ENCODE data around the gene NUP42.

The NUP42 gene

DNA sequence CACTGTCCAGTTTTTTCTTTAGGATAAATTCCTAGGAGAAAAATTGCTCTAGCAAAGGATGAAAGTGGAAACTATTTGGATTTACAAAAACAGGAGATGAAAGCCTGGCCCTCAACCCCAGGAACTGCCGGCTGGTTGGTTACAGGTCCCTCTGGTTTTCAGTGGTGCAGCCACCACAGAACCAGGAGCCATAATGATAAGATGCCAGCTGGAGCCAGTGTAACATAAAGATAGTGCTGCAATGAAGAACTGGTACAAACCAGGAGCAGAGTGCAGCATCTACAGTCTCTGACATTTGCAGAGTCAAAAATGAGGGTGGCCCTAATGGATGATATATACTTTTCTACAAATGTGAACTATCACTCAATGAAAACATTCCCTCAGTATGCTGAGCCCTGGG, 20.4 kb upstream of the NUP42 start:
- TF ChIP-seq CTCF (conservative IDR thresholded peaks at IDR 0.05; ENCODE audit: low read length): no peak
- H3K4me3 ChIP-seq (ENCODE audit: low read length): no peak overlapping the region
- no peak for DNase-seq (ENCODE audit: low read depth)

- H3K4me3 ChIP-seq (ENCODE audit: low read length): no peak overlapping the region
- no peak for TF ChIP-seq CTCF (conservative IDR thresholded peaks at IDR 0.05; ENCODE audit: low read length)
- no peak for DNase-seq (ENCODE audit: low read depth)
These were observed 17.0 kb upstream of the NUP42 start for GRCh38 chr7:23164846-23165245.

DNA sequence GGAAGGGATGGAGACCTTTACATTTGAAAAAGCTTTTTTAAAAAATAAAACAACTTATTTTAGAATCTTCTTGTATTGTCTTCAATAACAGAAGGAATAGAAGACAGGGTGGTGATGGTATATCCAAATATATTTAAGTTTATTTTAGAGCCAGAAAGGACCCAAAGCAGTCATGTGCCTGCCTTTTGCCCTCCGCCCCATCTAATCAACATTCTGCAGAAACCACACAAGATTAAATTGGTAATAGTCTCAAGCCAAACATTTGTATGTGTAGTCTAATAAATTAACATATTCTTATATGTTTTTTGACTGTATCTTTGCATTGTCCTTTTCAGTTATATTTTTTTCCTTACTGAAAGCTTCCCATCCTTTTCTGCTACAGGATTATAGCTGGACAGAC, 16.5 kb upstream of the NUP42 start:
- TF ChIP-seq CTCF (conservative IDR thresholded peaks at IDR 0.05; ENCODE audit: low read length): no peak
- no peak overlapping the region for H3K4me3 ChIP-seq (ENCODE audit: low read length)
- DNase-seq (ENCODE audit: low read depth): no peak

DNA sequence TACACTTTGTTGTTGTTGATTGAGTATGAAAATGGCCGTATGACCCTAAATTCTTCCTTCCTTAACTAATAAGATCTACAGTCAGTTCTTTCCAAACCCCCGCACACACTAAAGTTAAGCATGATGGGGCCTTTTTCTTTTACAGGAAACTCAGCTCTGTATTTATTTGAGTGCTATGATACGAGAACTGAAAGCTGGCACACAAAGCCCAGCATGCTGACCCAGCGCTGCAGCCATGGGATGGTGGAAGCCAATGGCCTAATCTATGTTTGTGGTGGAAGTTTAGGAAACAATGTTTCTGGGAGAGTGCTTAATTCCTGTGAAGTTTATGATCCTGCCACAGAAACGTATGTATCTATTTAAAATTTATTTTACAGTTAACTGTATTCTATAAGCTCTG, 14.2 kb upstream of the NUP42 start:
- H3K4me3 ChIP-seq (ENCODE audit: low read length): no peak overlapping the region
- DNase-seq (ENCODE audit: low read depth): no peak
- TF ChIP-seq CTCF (conservative IDR thresholded peaks at IDR 0.05; ENCODE audit: low read length): no peak

GRCh38 chr7:23168111-23168885, 13.6 kb upstream of the NUP42 start:
- DNase-seq (ENCODE audit: low read depth): no peak
- no peak for TF ChIP-seq CTCF (conservative IDR thresholded peaks at IDR 0.05; ENCODE audit: low read length)
- H3K4me3 ChIP-seq (ENCODE audit: low read length): no peak overlapping the region

DNA sequence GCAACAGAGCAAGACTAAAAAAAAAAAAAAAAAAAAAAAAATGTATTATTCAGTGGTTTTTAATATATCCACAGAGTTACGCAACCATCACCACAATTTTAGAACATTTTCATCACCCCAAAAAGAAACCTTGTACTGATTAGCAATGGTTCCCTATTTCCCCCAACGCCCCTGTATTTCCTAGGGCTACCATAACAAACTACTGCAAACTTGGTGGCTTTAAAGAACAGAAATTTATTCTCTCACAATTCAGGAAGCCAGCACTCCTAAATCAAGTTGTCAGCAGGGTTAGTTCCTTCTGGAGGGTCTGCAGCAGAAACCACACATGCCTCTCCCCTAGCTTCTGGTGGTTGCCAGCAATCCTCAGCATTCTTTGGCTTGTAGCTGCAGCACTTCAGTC, 5.9 kb upstream of the NUP42 start:
- no peak for DNase-seq (ENCODE audit: low read depth)
- H3K4me3 ChIP-seq (ENCODE audit: low read length): no peak overlapping the region
- TF ChIP-seq CTCF (conservative IDR thresholded peaks at IDR 0.05; ENCODE audit: low read length): no peak

- peak; percentile 11 for DNase-seq (ENCODE audit: low read depth)
- no peak for TF ChIP-seq CTCF (conservative IDR thresholded peaks at IDR 0.05; ENCODE audit: low read length)
- peak overlapping the region; percentile 97 for H3K4me3 ChIP-seq (ENCODE audit: low read length)
These were observed 1.6 kb downstream of the NUP42 start for GRCh38 chr7:23183279-23184012.

Data from AG10803 (cell line).